Measurements from ENCODE around the gene C5orf58.
A peak's percentile ranks its signal among the peaks of the same experiment; 100 is the strongest.

The C5orf58 gene

GRCh38 chr5:170232786-170233185, at the start of gene C5orf58:
Gene C5orf58 (plus strand): TSS chr5:170232985. CDS start chr5:170234977, 1,992 bp downstream.
- no peak for DNase-seq (ENCODE audit: low spot score)

- peak; percentile 17 for DNase-seq (ENCODE audit: low spot score)
Measured at GRCh38 chr5:170183816-170184687, 48.7 kb upstream of the C5orf58 start.

GRCh38 chr5:170184737-170185136, 48.0 kb upstream of the C5orf58 start:
- DNase-seq (ENCODE audit: low spot score): no peak

- no peak for DNase-seq (ENCODE audit: low spot score)
Measured at GRCh38 chr5:170186156-170186555, 46.6 kb upstream of the C5orf58 start.

- DNase-seq (ENCODE audit: low spot score): no peak
Measured at GRCh38 chr5:170186856-170187255, 45.9 kb upstream of the C5orf58 start.

- no peak for DNase-seq (ENCODE audit: low spot score)
Measured at GRCh38 chr5:170190436-170191134, 42.2 kb upstream of the C5orf58 start.

- no peak for DNase-seq (ENCODE audit: low spot score)
Measured at GRCh38 chr5:170192829-170193228, 40.0 kb upstream of the C5orf58 start.

GRCh38 chr5:170195961-170196360, 36.8 kb upstream of the C5orf58 start:
- DNase-seq (ENCODE audit: low spot score): no peak

GRCh38 chr5:170200876-170201275, 31.9 kb upstream of the C5orf58 start:
- no peak for DNase-seq (ENCODE audit: low spot score)

GRCh38 chr5:170201311-170201710, 31.5 kb upstream of the C5orf58 start:
- no peak for DNase-seq (ENCODE audit: low spot score)

GRCh38 chr5:170202117-170202516, 30.7 kb upstream of the C5orf58 start:
- DNase-seq (ENCODE audit: low spot score): no peak

GRCh38 chr5:170204202-170204601, 28.6 kb upstream of the C5orf58 start:
- no peak for DNase-seq (ENCODE audit: low spot score)

- no peak for DNase-seq (ENCODE audit: low spot score)
Measured at GRCh38 chr5:170206216-170206615, 26.6 kb upstream of the C5orf58 start.

GRCh38 chr5:170206958-170207357, 25.8 kb upstream of the C5orf58 start:
- no peak for DNase-seq (ENCODE audit: low spot score)

- DNase-seq (ENCODE audit: low spot score): no peak
Measured at GRCh38 chr5:170211575-170212334, 21.0 kb upstream of the C5orf58 start.

GRCh38 chr5:170216257-170216864, 16.4 kb upstream of the C5orf58 start:
- no peak for DNase-seq (ENCODE audit: low spot score)

- DNase-seq (ENCODE audit: low spot score): no peak
Measured at GRCh38 chr5:170217831-170218230, 15.0 kb upstream of the C5orf58 start.

- no peak for DNase-seq (ENCODE audit: low spot score)
Measured at GRCh38 chr5:170218726-170219125, 14.1 kb upstream of the C5orf58 start.

- DNase-seq (ENCODE audit: low spot score): no peak
Measured at GRCh38 chr5:170219615-170220014, 13.2 kb upstream of the C5orf58 start.

GRCh38 chr5:170220191-170220590, 12.6 kb upstream of the C5orf58 start:
- DNase-seq (ENCODE audit: low spot score): no peak

GRCh38 chr5:170221327-170221741, 11.5 kb upstream of the C5orf58 start:
- DNase-seq (ENCODE audit: low spot score): no peak

GRCh38 chr5:170223360-170223759, 9.4 kb upstream of the C5orf58 start:
- DNase-seq (ENCODE audit: low spot score): no peak

Measured in HuH-7.5 (cell line).